GM19455 (cell line): ENCODE measurements around the gene TMEM225.
A peak's percentile ranks its signal among the peaks of the same experiment; 100 is the strongest.
"Not testable (repeated sequence)": the region's sequence is repeated elsewhere in the genome, so short reads cannot be mapped to it uniquely, and the experiment has no call there.

ENCODE experiments used
- ATAC-seq: cut with Tn5 transposase; IDR thresholded peaks from one replicate; pipeline ENCODE4 v1.9.1; 2021; ENCODE audit not compliant: unreplicated experiment

The TMEM225 gene

GRCh38 chr11:123885570-123885969 lies at the start of gene TMEM225:
TMEM225 (minus strand) TSS chr11:123885670; CDS start chr11:123885425, 245 bp downstream.
- no peak for ATAC-seq

- no peak for ATAC-seq
These were observed 38.6 kb upstream of the TMEM225 start for GRCh38 chr11:123924027-123924426.

- ATAC-seq: no peak
These were observed 35.5 kb upstream of the TMEM225 start for GRCh38 chr11:123920943-123921342.

- ATAC-seq: no peak
These were observed 20.4 kb upstream of the TMEM225 start for GRCh38 chr11:123905826-123906225.

- ATAC-seq: no peak
These were observed 19.5 kb upstream of the TMEM225 start for GRCh38 chr11:123904932-123905331.

- ATAC-seq: peak; percentile 81
These were observed 18.5 kb upstream of the TMEM225 start for GRCh38 chr11:123903932-123904331.

- no peak for ATAC-seq
These were observed 16.4 kb upstream of the TMEM225 start, which contains the start of gene OR8D4 for GRCh38 chr11:123901867-123902266. OR8D4 (plus strand) TSS chr11:123902167; CDS start chr11:123906432, 4,265 bp downstream.

- no peak for ATAC-seq
These were observed 14.3 kb upstream of the TMEM225 start for GRCh38 chr11:123899792-123900191.

GRCh38 chr11:123892031-123892430 lies 6.6 kb upstream of the TMEM225 start:
- ATAC-seq: no peak

- ATAC-seq: no peak
These were observed 4.6 kb downstream of the TMEM225 start for GRCh38 chr11:123880912-123881311.

- not testable (repeated sequence) for ATAC-seq
These were observed 17.7 kb downstream of the TMEM225 start for GRCh38 chr11:123867795-123868194.

GRCh38 chr11:123865293-123865692 lies 20.2 kb downstream of the TMEM225 start:
- not testable (repeated sequence) for ATAC-seq

- no peak for ATAC-seq
These were observed 25.7 kb downstream of the TMEM225 start for GRCh38 chr11:123859731-123860130.

GRCh38 chr11:123856444-123856843 lies 29.0 kb downstream of the TMEM225 start:
- ATAC-seq: no peak

GRCh38 chr11:123853038-123853437 lies 32.4 kb downstream of the TMEM225 start:
- ATAC-seq: no peak

GRCh38 chr11:123852321-123852720 lies 33.1 kb downstream of the TMEM225 start:
- ATAC-seq: no peak

- ATAC-seq: no peak
These were observed 34.4 kb downstream of the TMEM225 start for GRCh38 chr11:123851110-123851509.

- ATAC-seq: no peak
These were observed 44.3 kb downstream of the TMEM225 start for GRCh38 chr11:123841174-123841573.

- ATAC-seq: no peak
These were observed 46.3 kb downstream of the TMEM225 start for GRCh38 chr11:123839131-123839530.

GRCh38 chr11:123838659-123839058 lies 46.8 kb downstream of the TMEM225 start:
- no peak for ATAC-seq

GRCh38 chr11:123838199-123838598 lies 47.3 kb downstream of the TMEM225 start:
- no peak for ATAC-seq

GRCh38 chr11:123833095-123833494 lies 52.4 kb downstream of the TMEM225 start:
- no peak for ATAC-seq
